ENCODE results near the gene MILR1.

The MILR1 gene

DNA sequence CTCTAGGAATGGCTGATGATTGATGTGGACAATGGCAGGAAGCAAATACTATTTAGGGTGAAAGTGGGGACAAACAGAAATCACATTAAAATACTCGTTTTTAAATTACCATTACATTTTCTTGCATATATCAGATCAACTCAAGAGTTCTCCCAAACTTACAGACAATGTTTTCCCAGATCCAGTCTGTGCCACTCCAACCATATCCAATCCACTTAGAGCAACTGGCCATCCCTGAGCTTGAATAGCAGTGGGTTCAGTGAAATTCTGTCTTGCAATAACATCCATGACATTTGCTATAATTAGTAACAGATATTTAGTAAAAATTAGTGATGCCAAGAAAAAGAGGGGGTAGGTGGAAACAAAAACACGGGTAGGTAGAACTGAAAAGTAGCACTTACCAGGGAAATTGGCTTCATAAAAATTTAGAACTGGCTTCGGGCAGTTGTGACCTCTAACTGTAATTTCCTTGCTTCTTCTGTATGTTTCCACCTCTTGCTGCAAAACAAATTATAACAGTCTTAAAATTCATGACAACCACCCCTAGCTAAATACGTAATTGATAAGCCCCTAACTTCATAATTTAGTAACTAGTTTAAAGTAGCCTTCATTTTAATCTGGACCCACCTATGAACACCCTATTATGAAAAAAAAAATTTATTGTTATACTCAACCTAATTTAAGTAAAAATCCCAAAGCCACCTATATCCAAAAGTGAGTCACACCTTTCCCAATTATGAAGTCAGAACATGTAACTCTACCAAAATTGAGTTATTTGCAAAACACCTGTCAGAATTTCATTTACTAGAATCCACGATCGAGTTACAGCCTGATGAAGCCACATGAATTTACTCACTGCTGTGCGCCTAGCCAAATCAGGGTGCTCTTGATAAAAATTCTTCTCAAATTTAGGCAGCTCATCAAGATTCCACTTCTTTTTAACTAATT is 55.2 kb downstream of the MILR1 start:
- no peak for DNase-seq

DNA sequence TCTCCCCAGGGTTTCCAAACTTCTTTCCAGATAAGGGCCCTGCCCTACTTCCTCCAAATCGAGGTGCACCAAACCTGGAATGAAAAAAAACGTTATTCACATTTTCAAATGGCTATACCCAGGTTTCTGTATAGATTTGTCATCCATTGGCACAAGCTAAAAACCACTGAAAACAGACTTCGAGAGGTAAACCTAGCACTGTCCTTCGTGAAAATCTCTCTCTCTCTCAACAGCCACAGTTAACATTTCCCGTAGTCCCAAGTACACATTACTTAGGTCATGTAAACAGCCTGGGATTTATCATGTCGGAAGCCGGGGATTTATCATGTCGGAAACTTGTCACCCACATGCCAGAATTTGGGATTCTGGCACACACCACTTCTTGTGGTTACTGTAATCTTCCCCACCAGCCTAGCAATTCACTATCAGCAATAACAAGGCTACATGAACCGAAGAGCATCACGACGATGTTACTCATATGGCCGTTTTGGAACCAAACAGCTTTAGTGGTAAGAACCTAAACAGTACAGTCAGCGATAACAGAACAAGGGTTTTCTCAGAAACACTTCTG is 55.9 kb downstream of the MILR1 start:
- no peak for DNase-seq

DNA sequence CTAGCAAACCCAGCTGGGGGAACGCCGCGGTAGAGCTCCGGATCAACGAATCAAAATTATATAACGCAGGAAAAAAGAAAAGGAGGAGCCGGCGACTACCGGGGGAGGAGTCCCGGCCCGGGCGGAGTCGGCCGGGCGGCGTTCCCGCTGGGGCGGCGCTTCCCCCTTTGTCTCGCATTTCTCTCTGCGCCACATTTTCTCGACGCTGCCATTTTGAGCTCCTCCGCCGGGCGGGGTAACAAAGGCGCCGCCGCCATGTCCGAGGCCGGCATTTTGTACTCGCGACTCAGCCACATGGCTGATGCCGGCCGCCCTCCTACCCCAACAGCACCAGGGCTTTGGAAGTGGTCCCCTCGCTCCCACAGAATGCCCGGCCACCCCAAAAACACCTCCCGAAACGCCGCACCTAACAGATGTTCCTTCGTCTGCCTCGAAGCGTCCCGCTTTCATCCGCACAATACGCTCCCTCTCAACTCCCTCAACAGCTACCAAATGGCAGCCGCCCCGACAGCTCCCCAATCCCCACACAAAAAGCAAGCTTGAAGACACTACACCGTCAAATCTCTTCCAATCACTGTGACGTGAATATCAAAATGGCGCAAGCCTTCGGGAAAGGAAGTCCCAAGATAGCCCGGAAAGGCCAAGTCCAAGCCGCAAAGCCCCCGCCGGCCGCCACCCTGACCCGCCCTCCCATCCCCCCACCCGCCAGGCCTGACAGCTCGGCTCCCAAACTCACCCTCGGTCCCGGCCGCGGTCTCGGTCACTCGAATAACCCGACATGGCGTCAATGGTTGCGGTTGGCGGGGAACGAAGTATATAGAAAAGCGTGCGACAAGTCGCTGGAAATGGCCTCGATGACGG is 56.7 kb downstream of the MILR1 start:
- DNase-seq, result peak; percentile 75

DNA sequence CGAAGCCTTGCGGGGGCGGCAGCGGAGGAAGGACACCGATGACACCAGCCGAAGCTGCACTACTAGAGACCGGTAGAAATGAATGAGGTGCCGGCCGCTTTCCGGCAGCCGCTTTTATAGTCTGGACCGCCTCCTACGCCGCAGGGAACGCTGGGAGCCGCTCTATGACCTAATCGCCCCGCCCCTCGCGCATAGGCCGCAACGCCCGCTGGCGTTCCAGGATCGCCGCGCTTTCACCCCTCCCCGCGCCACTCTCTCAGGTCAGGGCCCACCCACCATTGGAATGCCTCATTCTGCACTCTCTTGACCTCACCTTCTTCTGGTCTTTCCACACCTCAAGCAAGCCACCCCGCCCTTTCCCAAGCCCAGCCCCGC is 57.3 kb downstream of the MILR1 start, which contains the start of gene DDX5:
TSS of gene DDX5 (minus strand) at position 89 of the 375 bp plus-strand sequence. CDS start 170 bp downstream, outside the sequence.
- peak; percentile 99 for DNase-seq

DNA sequence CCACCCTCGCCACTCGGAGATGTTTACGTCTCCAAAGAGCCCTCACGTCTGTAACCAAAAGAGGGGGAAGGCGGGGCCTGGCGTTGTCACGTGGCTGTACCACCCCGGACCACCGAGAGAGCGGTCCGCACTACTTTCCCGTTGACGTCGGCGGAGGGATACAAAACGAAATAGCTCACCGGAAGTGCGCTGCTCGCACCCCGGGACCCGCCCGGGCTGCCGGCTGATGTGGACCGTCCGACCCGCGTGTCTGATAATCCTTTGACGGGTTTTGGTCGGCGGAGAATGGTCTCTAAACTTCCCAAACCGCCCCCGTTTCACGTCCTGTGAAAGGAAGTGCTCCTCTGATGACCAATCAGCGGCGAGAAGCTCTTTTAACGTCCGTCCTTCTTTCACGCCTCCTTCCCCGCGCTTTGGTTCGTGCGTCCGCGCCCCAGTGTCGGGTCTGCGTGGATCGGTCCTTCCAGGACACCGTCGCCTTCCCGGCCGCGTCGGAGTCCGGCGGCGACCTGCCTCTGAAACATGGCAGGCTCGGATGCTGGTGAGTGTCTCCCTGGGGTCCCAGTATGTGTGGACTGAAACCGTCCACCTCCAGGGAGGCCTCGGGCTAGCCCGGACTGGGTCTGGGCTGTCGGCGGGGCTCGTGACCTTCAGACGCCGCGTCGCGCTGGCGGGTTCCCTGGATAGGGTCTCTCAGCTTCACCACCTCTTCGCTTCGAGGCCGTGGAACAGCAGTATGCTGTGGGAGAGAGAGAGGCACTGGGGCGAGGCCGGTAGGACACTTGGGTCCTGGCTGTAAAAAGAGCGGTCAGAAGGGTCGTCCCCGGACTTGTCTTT is 57.9 kb downstream of the MILR1 start, which contains the start of gene CEP95:
TSS of gene CEP95 (plus strand) at position 402 of the 837 bp plus-strand sequence. CDS start at position 523, 121 bp downstream.
- DNase-seq, result peak; percentile 99

DNA sequence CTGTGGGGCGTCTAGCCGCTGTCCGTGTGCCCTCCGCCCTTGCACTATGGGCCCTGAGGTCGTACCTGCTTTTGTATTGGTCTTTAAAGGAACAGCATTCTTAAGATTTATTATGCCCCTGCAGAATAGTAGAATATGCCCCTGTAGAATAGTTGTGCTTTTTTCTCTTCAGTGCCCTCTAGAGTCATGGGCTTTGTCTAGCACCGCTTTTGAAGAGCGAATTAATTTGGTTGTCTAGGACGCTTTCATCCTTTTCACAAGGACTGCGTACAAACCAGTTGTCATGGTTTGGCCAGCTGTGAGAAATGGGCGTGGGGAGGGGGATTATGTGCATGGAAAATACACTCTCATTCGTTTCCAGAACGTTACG is 58.5 kb downstream of the MILR1 start:
- DNase-seq, result peak; percentile 21

DNA sequence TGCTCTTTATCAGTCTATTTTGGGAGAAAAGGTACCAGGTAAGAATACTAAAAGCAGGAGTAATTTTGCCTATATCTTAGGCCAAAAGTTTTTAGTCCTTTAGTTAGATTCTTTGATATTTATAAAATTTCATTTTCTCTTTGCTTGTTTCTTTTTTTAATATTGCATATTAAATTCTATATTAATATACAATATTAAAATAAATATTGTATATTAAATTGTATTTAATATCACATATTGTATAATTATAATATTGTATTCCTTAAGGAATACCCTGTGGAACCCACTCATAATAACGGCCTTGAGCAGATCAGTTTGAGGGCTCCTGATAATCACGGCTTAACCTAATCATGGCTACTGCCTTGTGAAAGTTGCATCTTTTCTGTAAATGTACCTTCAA is 59.8 kb downstream of the MILR1 start:
- DNase-seq, result no peak

DNA sequence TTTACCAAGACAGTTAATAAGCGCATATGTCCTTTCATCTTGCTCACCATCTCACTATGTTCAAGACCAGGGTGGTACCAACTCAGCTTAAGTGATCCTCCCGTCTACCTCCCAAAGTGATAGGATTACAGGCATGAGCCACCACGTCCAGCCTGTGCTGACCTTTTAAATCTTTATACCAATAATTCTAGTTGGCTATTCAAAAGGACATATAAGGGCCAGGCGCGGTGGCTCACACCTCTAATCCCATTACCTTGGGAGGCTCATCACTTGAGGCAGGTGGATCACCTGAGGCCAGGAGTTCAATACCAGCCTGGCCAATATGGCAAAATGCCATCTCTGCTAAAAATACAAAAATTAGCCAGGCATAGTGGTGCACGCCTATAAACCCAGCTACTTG is 60.3 kb downstream of the MILR1 start:
- DNase-seq, result no peak

DNA sequence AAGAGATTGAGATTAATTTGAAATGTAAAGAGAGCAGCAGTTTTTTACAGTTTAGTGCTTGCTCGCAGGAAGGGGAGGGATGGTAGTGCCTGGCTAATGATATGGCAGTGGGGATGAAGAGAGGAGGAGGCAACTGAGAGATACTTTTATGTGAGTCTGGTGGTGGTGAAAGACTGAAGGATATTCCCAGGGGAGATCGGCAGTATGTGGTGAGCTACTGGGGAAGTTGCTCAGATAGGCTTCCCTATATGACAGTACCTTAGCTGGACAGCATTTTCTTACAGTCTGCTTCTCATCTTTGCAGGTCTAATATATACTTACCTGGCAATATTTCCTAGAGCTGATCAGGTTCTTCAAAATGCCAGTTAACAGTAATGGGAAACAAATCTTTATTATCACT is 66.5 kb downstream of the MILR1 start:
- no peak for DNase-seq

DNA sequence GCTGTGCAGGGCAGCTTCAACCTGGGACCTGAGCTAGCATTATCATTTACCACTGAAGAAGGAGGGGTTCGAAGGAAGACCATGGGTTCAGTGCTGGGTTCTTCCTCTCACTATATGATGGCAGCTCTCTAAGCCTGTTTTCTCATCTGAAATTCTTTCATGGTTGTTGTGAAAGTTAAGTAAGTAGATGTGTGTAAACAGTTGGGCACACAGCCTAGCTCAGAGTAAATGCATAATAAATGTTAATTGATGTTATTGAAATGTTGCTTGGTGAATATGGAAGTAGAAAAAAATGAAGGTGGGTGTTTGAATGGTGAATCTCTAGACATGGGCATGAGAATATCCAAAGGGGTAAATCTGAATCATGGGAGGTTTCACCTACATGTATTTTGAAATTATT is 66.9 kb downstream of the MILR1 start:
- no peak for DNase-seq

All from GDM1 (cell line).